ENCODE measurements around the gene GFOD2.

The GFOD2 gene

DNA sequence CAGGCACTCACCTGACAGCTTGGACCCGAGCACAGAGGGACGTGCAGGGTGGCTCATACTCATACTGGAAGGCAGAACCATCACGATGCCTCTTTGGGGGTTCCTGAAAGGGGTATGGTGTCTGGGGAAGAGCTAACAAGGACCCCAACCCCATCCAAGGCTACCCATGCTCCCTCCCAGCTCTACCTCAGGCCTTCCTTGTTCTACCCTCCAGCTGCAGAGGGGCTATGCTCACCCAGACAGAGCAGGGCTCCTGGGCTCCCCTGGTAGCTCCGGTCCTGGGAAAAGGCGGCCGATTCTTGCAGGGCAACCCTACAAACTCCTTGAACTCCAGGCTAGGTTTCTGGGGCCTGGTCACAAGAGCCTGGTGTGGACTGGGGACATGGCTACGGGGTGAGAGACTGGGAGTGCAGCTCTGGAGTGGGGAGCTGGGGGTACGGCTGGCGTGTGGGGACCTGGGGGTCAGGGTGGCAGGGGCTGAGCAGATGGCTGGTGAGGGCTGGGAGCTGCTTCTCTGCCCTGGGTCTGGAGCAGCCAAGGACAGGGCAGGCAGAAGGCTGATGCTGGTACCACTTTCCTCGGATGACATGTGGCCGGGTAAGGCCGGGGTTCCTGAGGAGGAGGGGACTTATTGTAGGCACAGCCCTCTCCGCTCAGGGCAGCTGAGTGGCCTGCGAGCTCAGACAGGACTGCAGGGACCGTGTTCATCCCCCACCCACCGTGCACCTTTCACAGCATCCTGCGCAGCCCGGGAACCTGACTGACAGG lies 61.2 kb downstream of the GFOD2 start:
- Mint-ChIP-seq H3K27ac (peak overlapping the region; percentile 63), H3K36me3 (ENCODE audit: low read depth) (peaks cover 11% of the 10 kb centered on the region), H3K4me3 (no peak overlapping the region), H3K27me3 (ENCODE audit: low read depth) (no peaks in the 10 kb centered on the region), H3K4me1 (ENCODE audit: low read depth) (peaks cover 14% of the 10 kb centered on the region), H3K9me3 (no peaks in the 10 kb centered on the region)

DNA sequence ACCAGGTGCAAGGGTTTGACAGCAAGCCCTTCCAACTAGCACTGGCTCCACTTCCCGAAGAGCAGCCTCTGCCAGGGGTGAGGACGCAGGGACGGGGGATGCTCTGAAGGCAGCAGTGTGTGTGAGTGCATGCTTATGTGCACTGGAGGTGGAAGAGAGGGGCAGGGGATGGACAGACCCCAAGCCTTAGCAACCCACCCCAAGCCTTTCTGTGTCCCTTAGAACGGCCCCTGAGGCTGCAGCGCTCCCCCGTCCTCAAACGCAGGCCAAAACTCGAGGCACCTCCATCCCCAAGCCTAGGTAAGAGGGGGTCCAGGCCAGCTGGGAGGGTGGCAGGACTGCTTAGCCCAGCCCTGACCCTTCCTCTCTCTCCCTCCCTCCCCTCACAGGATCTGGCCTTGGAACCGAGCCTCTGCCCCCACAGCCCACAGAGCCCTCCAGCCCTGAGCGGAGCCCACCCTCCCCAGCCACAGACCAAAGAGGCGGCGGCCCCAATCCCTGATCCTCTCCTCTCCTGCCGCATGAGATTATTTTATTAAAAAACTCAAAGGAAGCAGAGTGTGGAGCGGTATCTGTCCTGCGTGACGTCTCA lies 62.0 kb downstream of the GFOD2 start:
- Mint-ChIP-seq H3K27me3 (ENCODE audit: low read depth) (no peaks in the 10 kb centered on the region), H3K27ac (no peak overlapping the region), H3K4me1 (ENCODE audit: low read depth) (peaks cover 16% of the 10 kb centered on the region), H3K9me3 (no peaks in the 10 kb centered on the region), H3K4me3 (no peak overlapping the region), H3K36me3 (ENCODE audit: low read depth) (peaks cover 12% of the 10 kb centered on the region)

DNA sequence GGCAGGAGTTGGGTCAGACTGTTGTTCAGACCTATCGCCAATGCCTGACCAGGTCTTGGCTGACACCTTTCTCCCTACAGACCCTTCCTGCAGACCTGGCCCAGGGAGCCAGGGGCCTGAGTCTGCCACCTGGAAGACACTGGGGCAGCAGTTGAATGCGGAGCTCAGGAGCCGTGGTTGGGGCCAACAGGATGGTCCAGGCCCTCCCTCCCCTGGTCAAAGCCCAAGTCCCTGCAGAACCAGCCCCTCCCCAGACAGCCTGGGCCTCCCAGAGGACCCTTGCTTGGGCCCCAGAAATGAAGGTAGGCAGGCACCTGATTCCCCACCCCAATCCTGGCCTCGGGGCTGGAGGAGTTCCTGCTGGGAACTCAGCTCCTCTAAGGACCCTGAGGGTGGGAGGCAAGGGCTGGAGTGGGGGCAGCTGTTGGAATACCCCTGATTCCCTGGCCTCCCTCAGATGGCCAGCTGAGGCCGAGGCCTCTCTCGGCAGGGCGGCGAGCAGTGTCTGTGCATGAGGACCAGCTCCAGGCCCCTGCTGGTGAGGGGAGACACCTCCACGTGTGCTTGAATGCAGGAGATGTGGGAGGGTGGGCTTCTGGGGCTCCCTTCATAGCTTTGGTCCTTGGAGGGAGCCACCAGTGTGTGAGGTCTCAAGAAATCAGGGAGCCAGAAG lies 62.6 kb downstream of the GFOD2 start:
- Mint-ChIP-seq H3K4me3 (no peak overlapping the region), H3K9me3 (no peaks in the 10 kb centered on the region), H3K36me3 (ENCODE audit: low read depth) (peaks cover 19% of the 10 kb centered on the region), H3K27me3 (ENCODE audit: low read depth) (no peaks in the 10 kb centered on the region), H3K27ac (no peak overlapping the region), H3K4me1 (ENCODE audit: low read depth) (peaks cover 17% of the 10 kb centered on the region)

DNA sequence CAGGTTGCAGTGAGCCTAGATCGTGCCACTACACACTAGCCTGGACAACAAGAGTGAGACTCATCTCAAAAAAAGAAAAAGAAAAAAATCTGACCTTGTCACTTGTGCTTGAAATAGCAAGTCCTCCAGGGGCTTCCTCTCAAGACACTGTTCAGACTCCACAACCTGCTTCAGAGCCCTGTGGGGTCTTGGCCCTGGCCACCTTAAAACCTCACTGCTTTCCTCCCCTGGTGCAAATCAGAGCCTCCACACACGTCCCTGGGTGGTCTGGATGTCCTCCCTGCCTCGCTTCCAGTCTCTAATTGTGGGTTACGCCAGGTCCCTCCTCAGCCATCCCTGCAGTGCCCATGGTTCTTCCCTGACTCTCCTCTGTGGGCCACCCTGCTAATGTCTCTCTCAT lies 63.8 kb downstream of the GFOD2 start:
- no peaks in the 10 kb centered on the region for H3K27me3 Mint-ChIP-seq (ENCODE audit: low read depth)
- H3K27ac Mint-ChIP-seq: peak overlapping the region; percentile 3
- no peak overlapping the region for H3K4me3 Mint-ChIP-seq
- H3K9me3 Mint-ChIP-seq: no peaks in the 10 kb centered on the region
- peaks cover 12% of the 10 kb centered on the region for H3K4me1 Mint-ChIP-seq (ENCODE audit: low read depth)
- peaks cover 25% of the 10 kb centered on the region for H3K36me3 Mint-ChIP-seq (ENCODE audit: low read depth)

DNA sequence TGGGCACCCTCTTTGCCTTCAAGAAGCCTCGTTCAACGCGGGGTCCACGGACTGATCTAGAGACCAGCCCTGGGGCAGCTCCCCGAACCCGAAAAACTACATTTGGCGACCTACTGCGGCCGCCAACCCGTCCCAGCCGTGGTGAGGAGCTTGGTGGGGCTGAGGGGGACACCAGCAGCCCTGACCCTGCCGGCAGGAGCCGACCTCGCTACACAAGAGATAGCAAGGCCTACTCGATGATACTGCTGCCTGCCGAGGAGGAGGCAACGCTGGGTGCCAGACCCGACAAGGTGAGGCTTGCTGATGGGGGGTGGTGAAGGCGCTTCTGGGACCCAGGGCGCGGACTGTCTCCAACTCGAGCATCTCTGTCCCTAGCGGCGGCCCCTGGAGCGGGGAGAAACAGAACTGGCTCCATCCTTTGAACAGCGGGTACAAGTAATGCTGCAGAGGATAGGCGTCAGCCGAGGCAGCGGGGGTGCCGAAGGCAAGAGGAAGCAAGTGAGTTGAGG lies 64.7 kb downstream of the GFOD2 start:
- no peaks in the 10 kb centered on the region for H3K27me3 Mint-ChIP-seq (ENCODE audit: low read depth)
- H3K27ac Mint-ChIP-seq: no peak overlapping the region
- peaks cover 14% of the 10 kb centered on the region for H3K4me1 Mint-ChIP-seq (ENCODE audit: low read depth)
- no peak overlapping the region for H3K4me3 Mint-ChIP-seq
- H3K36me3 Mint-ChIP-seq (ENCODE audit: low read depth): peaks cover 31% of the 10 kb centered on the region
- no peaks in the 10 kb centered on the region for H3K9me3 Mint-ChIP-seq

DNA sequence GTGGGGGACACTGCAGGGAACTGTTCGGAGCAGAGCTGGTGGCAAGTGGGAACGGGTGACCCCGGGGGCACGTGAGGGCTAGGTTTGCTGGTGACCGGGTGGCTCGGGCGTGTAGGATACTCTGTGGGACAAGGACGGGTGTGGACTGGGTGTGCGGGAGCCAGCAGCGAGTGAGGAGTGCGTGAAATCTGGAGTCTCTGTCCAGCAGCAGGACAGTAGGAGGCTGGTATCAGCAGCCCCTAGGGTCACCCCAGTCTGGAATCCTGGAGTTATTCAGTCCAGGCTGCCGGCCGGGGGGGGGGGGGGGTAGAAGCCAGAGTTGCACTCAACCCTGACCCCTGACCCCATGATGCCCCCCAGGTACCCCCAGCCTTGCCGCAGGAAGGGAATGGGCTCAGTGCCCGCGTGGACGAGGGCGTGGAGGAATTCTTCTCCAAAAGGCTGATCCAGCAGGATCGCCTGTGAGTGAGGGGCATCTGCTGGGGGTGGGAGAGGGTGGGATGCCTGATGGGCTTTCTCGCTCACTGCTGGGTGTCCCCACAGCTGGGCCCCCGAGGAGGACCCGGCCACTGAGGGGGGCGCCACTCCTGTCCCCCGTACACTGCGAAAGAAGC lies 65.2 kb downstream of the GFOD2 start:
- Mint-ChIP-seq H3K27ac (no peak overlapping the region), H3K4me3 (no peak overlapping the region), H3K27me3 (ENCODE audit: low read depth) (no peaks in the 10 kb centered on the region), H3K4me1 (ENCODE audit: low read depth) (peaks cover 10% of the 10 kb centered on the region), H3K36me3 (ENCODE audit: low read depth) (peaks cover 31% of the 10 kb centered on the region), H3K9me3 (no peaks in the 10 kb centered on the region)

DNA sequence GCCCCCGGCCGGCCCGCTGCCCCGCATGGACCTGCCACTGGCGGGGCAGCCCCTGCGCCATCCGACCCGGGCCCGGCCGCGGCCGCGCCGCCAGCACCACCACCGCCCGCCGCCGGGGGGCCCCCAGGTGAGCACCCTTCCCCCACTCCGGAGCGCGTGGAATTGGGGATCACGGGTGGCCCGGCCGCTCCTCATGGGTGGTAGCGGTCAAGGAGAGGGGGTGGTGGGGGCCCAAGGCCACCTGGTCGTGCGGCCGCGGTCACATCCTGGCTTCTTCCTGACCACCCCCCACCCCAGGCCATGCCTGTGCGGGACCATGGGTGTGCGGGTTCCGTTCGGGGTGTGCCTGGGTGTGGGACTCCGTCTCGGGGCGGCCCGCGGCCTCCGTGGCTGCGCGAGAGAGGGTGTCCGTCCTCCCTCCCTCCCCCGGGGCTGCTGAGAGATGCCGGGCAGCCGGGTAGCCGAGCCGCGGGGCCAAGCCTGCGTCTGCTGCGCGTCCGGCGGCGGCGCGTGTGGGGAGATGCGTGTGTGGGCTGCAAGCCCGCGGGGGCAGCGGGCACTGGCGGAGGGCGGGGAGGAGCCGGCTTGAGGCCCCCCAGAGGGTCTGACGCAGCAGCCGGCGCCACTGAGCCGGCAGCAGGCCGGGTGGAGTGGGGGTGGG lies 65.9 kb downstream of the GFOD2 start:
- Mint-ChIP-seq H3K4me3 (no peak overlapping the region), H3K27me3 (ENCODE audit: low read depth) (no peaks in the 10 kb centered on the region), H3K27ac (no peak overlapping the region), H3K9me3 (no peaks in the 10 kb centered on the region), H3K36me3 (ENCODE audit: low read depth) (peaks cover 31% of the 10 kb centered on the region), H3K4me1 (ENCODE audit: low read depth) (peaks cover 7% of the 10 kb centered on the region)

DNA sequence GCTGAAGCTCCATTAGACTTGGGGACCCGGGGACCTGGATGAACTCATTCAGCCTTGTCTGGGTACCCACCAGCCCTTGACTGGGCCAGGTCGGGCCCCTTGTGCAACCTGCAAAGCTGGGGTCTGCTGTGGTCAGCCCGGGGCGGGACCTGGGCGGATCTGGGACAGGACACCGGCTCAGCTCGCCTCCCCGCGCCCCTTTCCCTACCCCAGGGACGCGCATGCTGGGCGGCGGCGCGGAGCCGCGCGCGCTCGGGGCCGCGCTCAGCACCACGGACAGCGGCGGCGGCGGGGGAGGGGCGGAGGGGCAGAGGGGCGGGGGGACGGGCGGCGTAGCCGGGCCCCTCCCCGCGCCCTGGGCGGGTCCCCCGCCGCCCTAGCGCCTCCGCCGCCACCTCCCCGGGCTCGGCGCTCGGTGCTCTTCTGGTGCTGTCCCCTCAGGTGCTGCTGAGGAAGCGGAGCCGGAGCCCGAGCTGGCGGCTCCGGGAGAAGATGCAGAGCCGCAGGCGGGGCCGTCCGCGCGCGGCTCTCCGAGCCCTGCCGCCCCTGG lies 66.5 kb downstream of the GFOD2 start:
- H3K27me3 Mint-ChIP-seq (ENCODE audit: low read depth): no peaks in the 10 kb centered on the region
- no peaks in the 10 kb centered on the region for H3K9me3 Mint-ChIP-seq
- H3K4me1 Mint-ChIP-seq (ENCODE audit: low read depth): peaks cover 7% of the 10 kb centered on the region
- peaks cover 28% of the 10 kb centered on the region for H3K36me3 Mint-ChIP-seq (ENCODE audit: low read depth)
- H3K27ac Mint-ChIP-seq: no peak overlapping the region
- H3K4me3 Mint-ChIP-seq: no peak overlapping the region

DNA sequence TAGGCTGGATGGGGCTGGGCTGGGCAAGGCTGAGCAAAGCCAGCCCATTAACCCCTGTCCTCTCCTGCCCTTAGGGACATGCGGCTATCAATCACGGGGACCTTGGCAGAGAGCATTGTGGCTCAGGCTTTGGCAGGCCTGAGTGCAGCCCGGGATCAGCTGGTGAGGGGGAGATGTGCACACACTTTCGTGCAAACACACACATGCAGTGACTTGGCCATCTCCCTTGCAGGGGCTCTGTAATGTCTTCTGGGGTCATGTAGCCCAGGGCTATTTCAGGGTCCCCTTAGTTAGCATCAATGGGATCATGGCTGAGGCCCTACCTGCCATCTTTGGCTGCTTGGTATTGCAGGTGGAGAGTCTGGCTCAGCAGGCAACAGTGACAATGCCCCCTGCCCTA lies 67.3 kb downstream of the GFOD2 start:
- Mint-ChIP-seq H3K9me3 (no peaks in the 10 kb centered on the region), H3K36me3 (ENCODE audit: low read depth) (peaks cover 28% of the 10 kb centered on the region), H3K4me1 (ENCODE audit: low read depth) (peaks cover 7% of the 10 kb centered on the region), H3K4me3 (peak overlapping the region; percentile 14), H3K27ac (no peak overlapping the region), H3K27me3 (ENCODE audit: low read depth) (no peaks in the 10 kb centered on the region)

DNA sequence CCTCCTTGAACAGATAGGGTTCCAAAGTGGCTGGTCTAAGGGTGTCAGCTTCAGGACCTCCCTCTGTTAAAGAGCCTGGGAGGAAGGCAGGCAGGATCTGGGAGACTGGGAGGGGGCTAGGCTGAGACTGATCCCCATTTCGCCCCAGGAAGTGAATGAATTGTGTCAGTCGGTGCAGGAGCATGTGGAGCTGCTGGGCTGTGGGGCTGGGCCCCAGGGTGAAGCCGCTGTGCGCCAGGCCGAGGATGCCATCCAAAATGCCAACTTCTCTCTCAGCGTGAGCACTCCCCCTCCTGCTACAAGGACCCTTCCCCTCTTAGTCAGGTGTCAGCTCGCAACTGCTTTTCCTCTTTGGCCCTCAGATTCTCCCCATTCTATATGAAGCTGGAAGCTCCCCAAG lies 68.1 kb downstream of the GFOD2 start:
- Mint-ChIP-seq H3K27ac (no peak overlapping the region), H3K27me3 (ENCODE audit: low read depth) (no peaks in the 10 kb centered on the region), H3K4me3 (no peak overlapping the region), H3K9me3 (no peaks in the 10 kb centered on the region), H3K36me3 (ENCODE audit: low read depth) (peaks cover 30% of the 10 kb centered on the region), H3K4me1 (ENCODE audit: low read depth) (peaks cover 10% of the 10 kb centered on the region)

DNA sequence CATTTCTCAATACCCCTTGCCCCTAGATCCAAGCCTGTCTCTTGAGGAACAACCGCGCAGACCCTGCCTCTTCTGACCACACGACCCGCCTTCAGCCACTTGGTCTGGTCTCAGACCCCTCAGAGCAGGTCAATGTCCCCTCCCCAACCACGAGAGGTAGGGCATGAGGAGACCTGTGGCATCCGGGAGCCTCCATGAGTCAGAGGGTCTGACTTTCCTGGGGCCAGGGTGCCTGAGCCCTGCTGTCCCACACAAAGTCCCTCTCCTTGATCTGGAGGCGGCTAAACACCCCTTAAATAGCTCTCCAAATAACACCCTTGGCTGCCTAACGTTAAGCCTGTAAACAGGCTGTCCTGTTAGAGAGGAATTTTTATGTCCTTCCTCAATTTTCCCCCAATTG lies 69.1 kb downstream of the GFOD2 start:
- H3K27me3 Mint-ChIP-seq (ENCODE audit: low read depth): no peaks in the 10 kb centered on the region
- peak overlapping the region; percentile 10 for H3K27ac Mint-ChIP-seq
- peaks cover 11% of the 10 kb centered on the region for H3K4me1 Mint-ChIP-seq (ENCODE audit: low read depth)
- H3K4me3 Mint-ChIP-seq: peak overlapping the region; percentile 2
- H3K9me3 Mint-ChIP-seq: no peaks in the 10 kb centered on the region
- H3K36me3 Mint-ChIP-seq (ENCODE audit: low read depth): peaks cover 25% of the 10 kb centered on the region

DNA sequence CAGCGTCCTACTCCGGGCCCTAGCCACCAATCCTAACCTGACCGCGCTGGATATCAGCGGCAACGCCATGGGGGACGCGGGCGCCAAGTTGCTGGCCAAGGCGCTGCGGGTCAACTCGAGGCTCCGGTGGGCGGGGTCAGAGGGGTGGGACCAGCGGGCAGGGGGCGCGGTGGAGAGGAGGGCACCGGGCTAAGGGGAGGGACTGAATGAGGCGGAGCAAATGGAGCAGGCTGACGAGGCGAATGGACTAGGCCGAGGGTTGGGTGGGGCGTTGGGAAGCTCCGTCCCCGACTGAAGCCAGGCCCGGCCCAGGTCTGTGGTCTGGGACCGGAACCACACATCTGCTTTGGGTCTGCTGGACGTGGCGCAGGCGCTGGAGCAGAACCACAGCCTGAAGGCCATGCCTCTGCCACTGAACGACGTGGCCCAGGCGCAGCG lies 69.6 kb downstream of the GFOD2 start:
- Mint-ChIP-seq H3K36me3 (ENCODE audit: low read depth) (peaks cover 25% of the 10 kb centered on the region), H3K27me3 (ENCODE audit: low read depth) (no peaks in the 10 kb centered on the region), H3K9me3 (no peaks in the 10 kb centered on the region), H3K4me3 (no peak overlapping the region), H3K4me1 (ENCODE audit: low read depth) (peaks cover 12% of the 10 kb centered on the region), H3K27ac (no peak overlapping the region)

DNA sequence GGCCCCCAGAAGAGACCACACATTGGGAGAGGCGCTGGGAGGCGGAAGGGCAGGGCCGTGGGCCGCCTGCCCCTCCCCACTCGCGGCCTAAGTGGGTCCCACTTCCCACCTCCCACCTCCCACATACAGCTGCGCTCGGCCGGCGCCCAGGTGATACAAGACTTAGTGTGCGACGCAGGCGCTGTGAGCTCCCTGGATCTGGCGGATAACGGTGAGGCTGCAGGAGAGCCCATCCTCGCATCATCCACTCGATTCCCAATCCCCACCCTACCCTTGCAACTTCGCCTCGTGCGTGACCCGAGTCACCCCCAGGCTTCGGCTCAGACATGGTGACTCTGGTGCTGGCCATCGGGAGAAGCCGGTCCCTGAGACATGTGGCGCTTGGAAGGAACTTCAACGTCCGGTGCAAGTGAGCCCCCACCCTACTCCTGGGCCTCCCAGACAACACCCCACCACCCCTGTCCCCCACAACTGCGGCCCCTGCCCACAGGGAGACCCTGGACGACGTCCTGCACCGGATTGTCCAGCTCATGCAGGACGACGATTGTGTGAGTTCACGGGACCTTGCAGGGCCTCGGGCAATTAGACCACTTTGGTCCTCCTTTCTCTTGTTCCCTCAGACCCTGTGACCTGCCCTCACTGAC lies 70.2 kb downstream of the GFOD2 start:
- peaks cover 14% of the 10 kb centered on the region for H3K4me1 Mint-ChIP-seq (ENCODE audit: low read depth)
- no peaks in the 10 kb centered on the region for H3K9me3 Mint-ChIP-seq
- no peak overlapping the region for H3K27ac Mint-ChIP-seq
- H3K27me3 Mint-ChIP-seq (ENCODE audit: low read depth): no peaks in the 10 kb centered on the region
- no peak overlapping the region for H3K4me3 Mint-ChIP-seq
- peaks cover 25% of the 10 kb centered on the region for H3K36me3 Mint-ChIP-seq (ENCODE audit: low read depth)
